A549 (cell line): ENCODE data around the gene NPAS2.

ENCODE experiments used
- CTCF ChIP-seq: fragments of >200 bp; sonication (Bioruptor Twin); formaldehyde crosslinking; IDR thresholded peaks from 3 replicates; pipeline ENCODE4 v1.5.1; 2016
- POLR2A ChIP-seq: IDR thresholded peaks from 2 replicates; pipeline ENCODE4 v1.6.1; 2012; ENCODE audit warnings: mild to moderate bottlenecking, low read length
- SREBF2 ChIP-seq: fragments of 450-650 bp; IDR thresholded peaks from 2 replicates; pipeline ENCODE4 v1.6.1; 2014; ENCODE audit warnings: mild to moderate bottlenecking, moderate library complexity

GRCh38 chr2:100868083-100868482 lies 48.1 kb downstream of the NPAS2 start:
- no peak for TF ChIP-seq CTCF
- no peak for TF ChIP-seq SREBF2
- TF ChIP-seq POLR2A, result no peak
